ENCODE data around the gene EFNA5. TPM values are rescaled to one million over a fixed set of nuclear protein-coding genes. Genes with fewer than 3 reads are reported as not detected.

The EFNA5 gene
- total RNA-seq, 1 experiment from 2014 or later, result 1.5 TPM

- ChIA-PET CTCF (no interaction called here), POLR2A (interaction anchor here (0.7 kb wide), 1 partner anchor 14 kb away, joined by 6 read pairs; no protein-coding TSS in a partner anchor)
- peaks cover 7% of the 10 kb centered on the region for H3K4me1 Mint-ChIP-seq (ENCODE audit: low read depth, unreplicated experiment)
Measured at GRCh38 chr5:107424491-107424890, 246.2 kb downstream of the EFNA5 start.

GRCh38 chr5:107422494-107422893, 248.2 kb downstream of the EFNA5 start:
- Histone ChIP-seq H3K4me1 (0 out of 2 replicates have a peak, but pooled peaks cover 3% of the 10 kb centered on the region), H3K36me3 (ENCODE audit: control insufficient read depth, insufficient read depth, low read length) (no peaks in the 10 kb centered on the region), H3K9me3 (no peaks in the 10 kb centered on the region), H3K4me3 (ENCODE audit: low read depth, low read length) (no peak overlapping the region), H3K27me3 (replicated peaks; ENCODE audit: control insufficient read depth, insufficient read depth, low read length) (no peaks in the 10 kb centered on the region)
- ChIA-PET POLR2A (no interaction called here), CTCF (no interaction called here)
- no TSS peak for BruUV-seq (replicated peaks)
- TF ChIP-seq CTCF (IDR thresholded peaks at IDR 0.05; ENCODE audit: insufficient read depth in 1 of 2, low read depth in 1 of 2, low read length in 1 of 2, severe bottlenecking in 1 of 2, unreplicated experiment in 1 of 2), result no peak
- Mint-ChIP-seq H3K27me3 (ENCODE audit: insufficient read depth, unreplicated experiment) (no peaks in the 10 kb centered on the region), H3K27ac (ENCODE audit: unreplicated experiment) (no peak overlapping the region), H3K36me3 (ENCODE audit: insufficient read depth, unreplicated experiment) (no peaks in the 10 kb centered on the region), H3K4me1 (ENCODE audit: low read depth, unreplicated experiment) (peaks cover 7% of the 10 kb centered on the region), H3K9me3 (ENCODE audit: unreplicated experiment) (no peaks in the 10 kb centered on the region), H3K4me3 (ENCODE audit: unreplicated experiment) (no peak overlapping the region)
- no peak for DNase-seq
- intact Hi-C loops (cut with micrococcal nuclease; ENCODE audit: unreplicated experiment), result no loop called here

More at GRCh38 chr5:107424491-107424890, 246.2 kb downstream of the EFNA5 start:
- Mint-ChIP-seq H3K36me3 (ENCODE audit: insufficient read depth, unreplicated experiment) (no peaks in the 10 kb centered on the region), H3K9me3 (ENCODE audit: unreplicated experiment) (no peaks in the 10 kb centered on the region), H3K4me3 (ENCODE audit: unreplicated experiment) (no peak overlapping the region), H3K27me3 (ENCODE audit: insufficient read depth, unreplicated experiment) (peaks cover 4% of the 10 kb centered on the region), H3K27ac (ENCODE audit: unreplicated experiment) (no peak overlapping the region)
- Histone ChIP-seq H3K4me3 (ENCODE audit: low read depth, low read length) (no peak overlapping the region), H3K4me1 (0 out of 2 replicates have a peak, but pooled peaks cover 3% of the 10 kb centered on the region), H3K36me3 (ENCODE audit: control insufficient read depth, insufficient read depth, low read length) (no peaks in the 10 kb centered on the region), H3K27me3 (replicated peaks; ENCODE audit: control insufficient read depth, insufficient read depth, low read length) (no peaks in the 10 kb centered on the region), H3K9me3 (no peaks in the 10 kb centered on the region)
- DNase-seq, result no peak
- intact Hi-C loops (cut with micrococcal nuclease; ENCODE audit: unreplicated experiment), result no loop called here
- no peak for TF ChIP-seq CTCF (IDR thresholded peaks at IDR 0.05; ENCODE audit: insufficient read depth in 1 of 2, low read depth in 1 of 2, low read length in 1 of 2, severe bottlenecking in 1 of 2, unreplicated experiment in 1 of 2)
- BruUV-seq (replicated peaks), result no TSS peak

GRCh38 chr5:107419498-107419897, 251.2 kb downstream of the EFNA5 start:
- intact Hi-C loops (cut with micrococcal nuclease; ENCODE audit: unreplicated experiment), result no loop called here
- Histone ChIP-seq H3K36me3 (ENCODE audit: control insufficient read depth, insufficient read depth, low read length) (no peaks in the 10 kb centered on the region), H3K27me3 (replicated peaks; ENCODE audit: control insufficient read depth, insufficient read depth, low read length) (no peaks in the 10 kb centered on the region), H3K4me3 (ENCODE audit: low read depth, low read length) (no peak overlapping the region), H3K4me1 (no peaks in the 10 kb centered on the region), H3K9me3 (no peaks in the 10 kb centered on the region)
- Mint-ChIP-seq H3K27ac (ENCODE audit: unreplicated experiment) (no peak overlapping the region), H3K36me3 (ENCODE audit: insufficient read depth, unreplicated experiment) (no peaks in the 10 kb centered on the region), H3K4me3 (ENCODE audit: unreplicated experiment) (no peak overlapping the region), H3K4me1 (ENCODE audit: low read depth, unreplicated experiment) (no peaks in the 10 kb centered on the region), H3K9me3 (ENCODE audit: unreplicated experiment) (no peaks in the 10 kb centered on the region), H3K27me3 (ENCODE audit: insufficient read depth, unreplicated experiment) (no peaks in the 10 kb centered on the region)
- CTCF ChIA-PET, result no interaction called here
- no peak for DNase-seq
- POLR2A ChIA-PET, result no interaction called here
- BruUV-seq (replicated peaks), result no TSS peak
- TF ChIP-seq CTCF (IDR thresholded peaks at IDR 0.05; ENCODE audit: insufficient read depth in 1 of 2, low read depth in 1 of 2, low read length in 1 of 2, severe bottlenecking in 1 of 2, unreplicated experiment in 1 of 2), result no peak
